HG03432 (cell line): Measurements from ENCODE around the gene LRRC19.

Experiments used
- ATAC-seq: cut with Tn5 transposase; IDR thresholded peaks from one replicate; pipeline ENCODE4 v1.9.1; 2021; ENCODE audit warnings: mild to moderate bottlenecking, moderate library complexity; ENCODE audit not compliant: unreplicated experiment

LRRC19 gene

DNA sequence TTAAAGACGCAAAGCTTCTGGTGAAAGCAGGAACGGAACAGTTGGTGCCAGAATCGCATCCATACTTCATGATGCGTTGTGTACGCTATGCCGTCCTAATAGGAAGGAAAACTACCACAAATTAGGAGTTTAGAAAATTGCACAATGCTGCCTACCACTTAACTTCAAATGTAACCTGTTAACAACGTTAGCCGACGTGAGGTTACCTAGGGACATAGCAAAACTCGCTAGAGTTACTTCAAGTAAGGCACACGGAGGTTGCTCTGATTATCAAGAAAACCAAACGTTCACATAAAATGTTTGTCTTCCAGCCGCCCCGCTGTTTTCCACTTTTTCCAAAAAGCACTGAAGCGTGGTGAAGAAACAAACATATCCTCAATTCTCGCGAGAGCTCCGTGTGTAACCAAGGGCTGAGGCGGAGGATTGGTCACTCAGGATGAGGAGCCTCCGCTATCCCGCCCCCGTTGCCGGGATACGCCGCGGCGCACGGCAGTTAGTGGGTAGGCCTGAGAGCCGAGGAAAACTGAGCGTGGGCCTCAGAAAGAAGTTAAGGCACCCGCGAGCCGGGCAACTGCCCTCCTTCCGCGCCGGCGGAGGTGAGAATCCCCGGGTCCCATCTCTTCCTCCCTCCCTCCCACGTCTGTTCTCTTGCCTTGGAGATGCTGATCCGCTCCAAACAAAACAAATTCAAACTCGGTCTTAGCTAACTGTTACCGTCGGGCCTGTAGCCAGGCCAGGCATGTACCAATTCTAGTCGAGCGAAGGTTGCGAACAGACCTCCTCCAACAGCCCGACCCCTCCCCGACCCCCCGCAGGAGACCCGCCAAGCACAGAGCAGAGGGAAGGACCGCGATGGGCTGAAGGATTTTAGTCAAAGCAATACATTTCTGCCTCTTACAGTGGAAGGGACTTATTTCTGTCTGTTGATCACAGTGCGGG lies 49.3 kb downstream of the LRRC19 start, which contains the start of gene IFT74:
Gene IFT74 (plus strand): TSS at position 492 of the 939 bp plus-strand sequence. CDS start 5,556 bp downstream, outside the sequence.
- peak; percentile 100 for ATAC-seq

DNA sequence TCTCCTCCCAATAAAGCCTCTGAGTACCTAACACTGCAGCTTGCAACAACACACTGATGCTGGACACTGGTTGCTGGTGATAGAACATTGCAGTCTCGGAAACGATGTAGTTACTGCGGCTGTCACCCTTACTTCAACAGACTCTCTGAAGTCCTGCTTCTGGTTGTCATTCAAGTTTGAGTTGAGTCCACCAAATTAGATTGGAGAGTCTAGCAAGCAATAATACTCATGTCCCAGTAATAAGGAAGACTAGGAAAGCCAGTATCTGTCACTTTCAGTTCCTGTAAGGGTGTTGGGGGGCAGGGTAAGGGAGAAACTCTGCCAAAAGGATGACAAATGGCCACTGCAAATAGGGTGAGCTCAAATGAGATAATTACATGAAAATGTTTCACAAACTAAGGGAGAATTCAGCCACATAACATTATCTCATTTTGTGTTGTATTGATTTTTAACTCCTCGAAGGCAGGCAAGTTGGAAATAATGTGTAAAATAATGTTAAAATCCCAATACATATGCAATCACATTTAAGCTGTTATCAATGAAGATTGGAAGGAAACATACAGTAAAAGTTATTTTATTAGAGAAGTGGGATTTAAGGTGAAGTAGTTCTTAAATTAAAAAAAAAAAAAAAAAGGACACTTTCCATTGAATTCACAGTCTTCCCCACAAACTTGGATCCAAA lies 50.1 kb downstream of the LRRC19 start:
- peak; percentile 27 for ATAC-seq

DNA sequence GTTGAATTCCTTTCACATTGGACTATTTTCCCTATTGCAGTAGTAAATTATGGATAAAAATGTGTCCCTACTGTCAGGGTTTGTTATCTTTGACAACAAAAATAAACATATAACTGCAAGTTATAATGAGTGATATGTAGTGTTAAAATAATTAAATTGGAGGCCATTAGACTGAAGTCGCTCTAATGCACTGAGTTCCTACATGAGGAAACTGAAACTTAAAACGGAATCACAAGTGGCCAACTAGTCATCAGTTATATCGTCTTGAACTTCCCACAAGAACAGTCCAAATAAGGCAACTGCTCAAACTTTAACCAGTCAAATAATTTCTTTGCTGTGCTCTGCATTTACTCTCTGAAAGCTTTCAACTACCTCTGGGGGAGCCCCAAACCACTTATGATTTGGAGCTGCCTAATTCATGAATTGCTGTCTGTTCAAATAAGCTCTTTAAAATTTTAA lies 51.4 kb downstream of the LRRC19 start:
- no peak for ATAC-seq

DNA sequence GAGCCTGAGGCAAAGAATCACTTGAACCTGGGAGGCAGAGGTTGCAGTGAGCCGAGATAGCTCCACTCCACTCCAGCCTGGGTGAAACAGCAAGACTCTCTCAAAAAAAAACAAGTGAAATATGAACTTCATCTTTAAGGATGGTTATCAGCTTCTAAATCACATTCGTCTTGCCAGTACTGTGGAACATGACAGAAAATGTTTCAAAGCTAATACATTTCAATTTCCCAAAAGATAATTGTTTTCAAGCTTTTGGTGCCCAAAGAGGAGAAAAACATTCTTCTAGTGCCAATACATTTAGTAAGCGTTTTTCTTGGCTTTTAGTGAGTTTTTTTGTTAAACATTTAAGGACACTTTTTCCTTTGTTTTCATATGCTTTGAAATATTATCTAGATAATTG lies 53.7 kb downstream of the LRRC19 start:
- no peak for ATAC-seq

DNA sequence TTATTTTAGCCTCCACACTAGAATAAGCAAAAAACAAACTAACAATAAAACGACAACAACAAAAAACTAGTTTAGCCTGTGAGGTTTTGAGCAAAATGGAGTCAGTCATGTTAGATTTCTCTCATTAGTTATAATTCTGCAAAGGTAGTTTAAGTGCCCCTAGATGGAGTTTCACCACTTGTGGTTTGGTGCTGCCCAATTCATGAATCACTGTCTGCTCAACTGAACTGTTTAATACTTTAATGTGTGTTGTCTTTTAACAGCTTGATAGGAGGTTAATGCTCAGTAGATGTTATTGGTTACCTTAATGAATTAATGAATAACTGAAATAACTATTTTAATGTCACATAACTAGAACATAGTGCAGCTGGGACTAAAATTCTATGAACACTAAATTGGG lies 55.0 kb downstream of the LRRC19 start:
- ATAC-seq: no peak

DNA sequence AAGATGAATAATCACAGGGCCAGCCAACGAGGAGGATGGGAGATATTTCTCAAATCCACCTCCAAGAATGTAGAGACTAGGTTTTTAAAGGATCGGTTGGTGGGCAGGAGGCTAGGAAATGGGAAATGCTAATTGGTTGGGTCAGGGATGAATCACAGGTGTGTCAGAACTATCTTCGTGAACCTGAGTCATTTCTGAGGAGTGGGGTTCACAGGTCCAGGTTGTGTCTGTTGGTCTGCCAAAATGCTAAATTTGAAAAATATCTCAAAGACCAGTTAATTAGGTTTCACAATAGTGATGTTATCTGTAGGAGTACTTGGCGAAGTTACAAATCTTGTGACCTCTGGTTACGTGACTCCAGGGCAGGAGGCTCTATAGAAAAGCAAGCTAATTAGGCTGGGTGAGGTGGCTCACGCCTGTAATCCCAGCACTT lies 55.8 kb downstream of the LRRC19 start:
- no peak for ATAC-seq

DNA sequence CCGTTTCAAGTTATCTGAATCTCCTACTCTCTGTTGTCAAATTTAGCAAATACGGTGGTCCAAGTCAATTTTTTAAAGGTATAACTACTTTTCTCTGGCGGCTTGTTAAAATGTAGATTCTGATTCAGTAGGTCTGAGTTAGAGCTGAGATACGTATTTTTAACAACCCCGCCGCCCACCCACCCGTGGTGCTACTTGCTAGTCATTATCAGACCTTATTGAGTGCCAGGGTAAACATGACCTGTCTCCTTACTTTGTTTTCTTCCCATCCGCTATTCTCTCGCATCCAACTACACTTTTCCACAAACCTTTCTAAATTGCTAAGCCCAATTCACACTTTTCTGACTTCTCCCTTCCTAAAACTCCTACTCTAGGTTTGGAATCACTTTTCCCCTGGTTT lies 57.7 kb downstream of the LRRC19 start:
- ATAC-seq: no peak

DNA sequence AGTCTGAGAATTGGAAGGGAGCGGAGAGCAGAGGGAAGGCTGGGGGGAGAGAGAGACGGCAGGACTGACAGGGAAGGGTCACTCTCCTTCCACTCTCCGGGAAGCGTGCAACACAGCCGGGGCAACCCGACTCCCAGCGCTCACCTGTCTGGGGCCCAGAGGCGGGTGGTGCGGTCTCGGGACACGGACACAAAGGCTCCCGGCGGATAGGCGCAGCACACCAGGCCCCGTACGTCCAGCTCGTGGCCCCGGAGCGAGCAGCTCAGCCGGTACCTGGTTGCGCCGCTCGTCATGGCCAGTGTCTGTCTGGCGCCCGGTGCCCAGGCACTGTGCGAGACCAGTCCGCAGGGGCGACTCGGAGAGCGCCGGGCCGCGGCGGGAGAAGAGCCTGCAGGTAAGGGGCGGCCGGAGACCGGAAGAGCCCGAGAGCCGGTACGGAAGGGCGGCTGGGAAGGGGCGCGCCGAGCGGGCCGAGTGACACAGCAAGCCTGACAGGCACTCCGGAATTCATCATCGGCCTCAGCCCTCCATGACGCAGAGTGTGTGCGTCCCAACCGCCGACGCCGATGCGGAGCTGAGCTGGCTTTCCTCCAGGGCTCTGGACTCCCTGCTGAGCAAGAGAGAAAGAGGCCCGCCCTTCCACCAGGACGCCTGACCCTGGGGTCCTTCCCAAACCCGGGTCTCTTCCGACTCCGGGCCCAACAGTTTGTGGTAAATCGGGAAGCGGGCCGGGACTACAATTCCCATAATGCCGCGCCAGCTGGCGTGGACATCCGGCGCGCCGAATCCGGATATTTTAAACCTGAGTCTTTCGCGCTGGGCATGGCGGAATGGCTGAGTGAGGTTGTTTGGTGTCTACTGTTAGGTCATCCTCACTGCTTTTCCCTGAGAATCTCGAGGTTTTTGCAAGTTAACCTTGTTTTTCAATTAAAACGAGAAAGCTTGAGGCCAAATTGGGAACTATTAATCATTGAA lies 58.4 kb downstream of the LRRC19 start, which contains the start of gene PLAA:
Gene PLAA (minus strand): TSS at position 490 of the 975 bp plus-strand sequence. CDS start 197 bp downstream, at position 293.
- peak; percentile 99 for ATAC-seq

DNA sequence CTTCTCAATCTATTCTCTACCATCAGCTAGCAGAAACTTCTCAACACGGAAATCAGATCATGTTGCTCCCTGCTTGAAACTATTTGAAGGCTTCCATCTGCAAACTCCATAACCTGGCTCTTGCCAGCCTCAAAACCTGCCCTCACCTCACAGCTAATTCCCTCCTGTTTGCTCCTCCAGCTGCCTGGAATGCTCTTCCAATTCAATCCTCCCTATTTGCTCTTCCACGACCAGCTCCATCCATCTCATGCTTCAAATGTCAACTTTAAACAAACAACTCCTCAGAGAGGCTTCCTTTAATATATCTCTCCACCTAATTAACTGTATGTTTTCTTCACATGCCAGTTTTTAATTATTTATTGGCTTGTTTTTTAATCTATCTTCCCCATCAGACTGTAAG lies 59.9 kb downstream of the LRRC19 start:
- ATAC-seq: no peak
